MM.1S (cell line): ENCODE data around the gene PSMC3.

Experiments used
- DNase-seq: peaks from one replicate; pipeline ENCODE4 v3.0.0-alpha.2; 2015
- H2AFZ ChIP-seq: fragments of 300-600 bp; sonication (generic); 2 replicates; pipeline ENCODE4 v1.6.0; 2016; ENCODE audit warnings: antibody characterized with exemption, low read length
- H3F3A ChIP-seq: fragments of 300-600 bp; sonication (generic); 2 replicates; pipeline ENCODE4 v1.6.1; 2016; ENCODE audit warnings: mild to moderate bottlenecking, antibody characterized with exemption, low read length, moderate library complexity, mixed read lengths; ENCODE audit not compliant: insufficient read depth
- H3K27ac ChIP-seq: fragments of 300-600 bp; sonication (generic); 2 replicates; pipeline ENCODE4 v1.5.1; 2016; ENCODE audit warnings: mild to moderate bottlenecking, low read length
- H3K27me3 ChIP-seq: fragments of 300-600 bp; sonication (generic); replicated peaks from 2 replicates; pipeline ENCODE4 v1.6.0; 2016; ENCODE audit warnings: low read length; ENCODE audit not compliant: insufficient read depth
- H3K36me3 ChIP-seq: fragments of 300-600 bp; sonication (generic); replicated peaks from 2 replicates; pipeline ENCODE4 v1.6.1; 2016; ENCODE audit warnings: mild to moderate bottlenecking, low read length, mixed read lengths; ENCODE audit not compliant: insufficient read depth
- H3K4me1 ChIP-seq: fragments of 300-600 bp; sonication (generic); 2 replicates; pipeline ENCODE4 v1.6.1; 2016; ENCODE audit warnings: low read length, mixed read lengths
- H3K4me2 ChIP-seq: fragments of 300-600 bp; sonication (generic); 2 replicates; pipeline ENCODE4 v1.6.0; 2016; ENCODE audit warnings: low read depth, low read length
- H3K4me3 ChIP-seq: fragments of 300-600 bp; sonication (generic); 2 replicates; pipeline ENCODE4 v1.5.1; 2016; ENCODE audit warnings: low read length, mixed read lengths
- H3K79me2 ChIP-seq: fragments of 300-600 bp; sonication (generic); 2 replicates; pipeline ENCODE4 v1.6.1; 2016; ENCODE audit warnings: mixed run types, low read length, mixed read lengths
- H3K9ac ChIP-seq: fragments of 300-600 bp; sonication (generic); 2 replicates; pipeline ENCODE4 v1.6.1; 2016; ENCODE audit warnings: low read length, mixed read lengths
- H3K9me2 ChIP-seq: fragments of 300-600 bp; sonication (generic); replicated peaks from 2 replicates; pipeline ENCODE4 v1.6.1; 2016; ENCODE audit warnings: mild to moderate bottlenecking, low read length, mixed read lengths; ENCODE audit not compliant: insufficient read depth
- H3K9me3 ChIP-seq: fragments of 300-600 bp; sonication (generic); replicated peaks from 2 replicates; pipeline ENCODE4 v1.6.1; 2016; ENCODE audit warnings: mild to moderate bottlenecking, low read length, mixed read lengths; ENCODE audit not compliant: insufficient read depth
- H4K20me1 ChIP-seq: fragments of 300-600 bp; sonication (generic); 2 replicates; pipeline ENCODE4 v1.6.1; 2016; ENCODE audit warnings: mild to moderate bottlenecking, low read length, moderate library complexity, mixed read lengths; ENCODE audit not compliant: insufficient read depth
- EZH2 ChIP-seq: fragments of 300-600 bp; sonication (generic); optimal IDR thresholded peaks from 2 replicates; pipeline ENCODE3; 2017; ENCODE audit warnings: low read depth, mild to moderate bottlenecking, antibody characterized with exemption, low read length, mixed read lengths
- EZH2phosphoT487 ChIP-seq: fragments of 300-600 bp; sonication (generic); IDR thresholded peaks from 2 replicates; pipeline ENCODE4 v1.6.1; 2018; ENCODE audit warnings: antibody characterized with exemption, low read length
- TF ChIP-seq, protein P1 (sequence below): fragments of 300-600 bp; sonication (generic); IDR thresholded peaks from 2 replicates; pipeline ENCODE4 v1.5.1; 2016; ENCODE audit warnings: antibody characterized with exemption, low read length, mixed read lengths

PSMC3 gene

DNA sequence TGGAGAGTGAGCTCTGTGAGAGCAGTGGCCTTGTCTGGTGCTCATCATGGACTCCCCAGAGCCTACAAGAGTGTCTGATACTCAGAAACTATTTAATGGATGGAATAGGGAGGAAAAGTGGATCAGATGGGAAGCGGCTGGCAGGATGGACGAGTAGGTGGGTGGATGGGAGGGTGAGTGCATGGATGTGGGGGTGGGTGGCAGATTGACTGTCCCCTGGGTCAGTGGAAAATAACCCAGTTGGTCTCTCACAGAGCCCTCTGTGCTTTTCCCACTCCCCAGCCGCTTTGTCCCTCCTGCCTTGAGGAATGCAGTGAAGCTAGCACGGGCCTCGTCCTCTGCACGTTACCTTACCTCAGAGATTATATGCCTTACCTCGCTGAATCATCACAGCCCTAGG, 53.8 kb downstream of the PSMC3 start:
- Histone ChIP-seq H3K27ac (no peak overlapping the region), H3F3A (no peaks in the 10 kb centered on the region), H3K79me2 (no peaks in the 10 kb centered on the region), H3K4me2 (no peak overlapping the region), H4K20me1 (no peaks in the 10 kb centered on the region), H3K9me2 (no peaks in the 10 kb centered on the region), H3K9ac (no peak overlapping the region), H3K36me3 (no peaks in the 10 kb centered on the region), H3K4me3 (no peak overlapping the region), H3K27me3 (no peaks in the 10 kb centered on the region), H3K4me1 (no peaks in the 10 kb centered on the region), H2AFZ (no peak overlapping the region), H3K9me3 (no peaks in the 10 kb centered on the region)
- TF ChIP-seq, protein P1, sequence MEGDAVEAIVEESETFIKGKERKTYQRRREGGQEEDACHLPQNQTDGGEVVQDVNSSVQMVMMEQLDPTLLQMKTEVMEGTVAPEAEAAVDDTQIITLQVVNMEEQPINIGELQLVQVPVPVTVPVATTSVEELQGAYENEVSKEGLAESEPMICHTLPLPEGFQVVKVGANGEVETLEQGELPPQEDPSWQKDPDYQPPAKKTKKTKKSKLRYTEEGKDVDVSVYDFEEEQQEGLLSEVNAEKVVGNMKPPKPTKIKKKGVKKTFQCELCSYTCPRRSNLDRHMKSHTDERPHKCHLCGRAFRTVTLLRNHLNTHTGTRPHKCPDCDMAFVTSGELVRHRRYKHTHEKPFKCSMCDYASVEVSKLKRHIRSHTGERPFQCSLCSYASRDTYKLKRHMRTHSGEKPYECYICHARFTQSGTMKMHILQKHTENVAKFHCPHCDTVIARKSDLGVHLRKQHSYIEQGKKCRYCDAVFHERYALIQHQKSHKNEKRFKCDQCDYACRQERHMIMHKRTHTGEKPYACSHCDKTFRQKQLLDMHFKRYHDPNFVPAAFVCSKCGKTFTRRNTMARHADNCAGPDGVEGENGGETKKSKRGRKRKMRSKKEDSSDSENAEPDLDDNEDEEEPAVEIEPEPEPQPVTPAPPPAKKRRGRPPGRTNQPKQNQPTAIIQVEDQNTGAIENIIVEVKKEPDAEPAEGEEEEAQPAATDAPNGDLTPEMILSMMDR = no peak
- no peak for TF ChIP-seq EZH2
- TF ChIP-seq EZH2phosphoT487 = no peak
- DNase-seq = no peak

DNA sequence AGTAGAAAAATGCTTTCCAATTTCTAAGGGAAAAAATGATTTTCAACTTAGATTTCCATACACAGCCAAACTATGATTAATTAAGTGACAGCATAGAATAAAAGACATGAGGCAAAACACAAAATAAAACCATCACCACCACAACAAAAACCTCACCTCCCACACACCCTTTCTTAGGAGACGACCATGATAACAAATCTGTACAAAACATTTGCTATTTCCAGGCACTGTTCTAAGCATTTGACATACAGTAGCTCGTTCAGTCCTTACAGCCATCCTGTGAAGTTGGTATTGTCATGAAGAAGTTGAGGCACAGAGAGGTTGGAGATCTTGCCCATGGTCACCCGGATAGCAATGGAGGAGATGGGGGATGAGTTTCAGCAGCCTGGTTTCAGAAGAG, 56.6 kb downstream of the PSMC3 start:
- H2AFZ ChIP-seq = no peak overlapping the region
- no peak overlapping the region for H3K4me2 ChIP-seq
- H3F3A ChIP-seq = no peaks in the 10 kb centered on the region
- H3K9ac ChIP-seq = no peak overlapping the region
- no peaks in the 10 kb centered on the region for H3K9me2 ChIP-seq
- TF ChIP-seq, protein P1 = no peak
- no peaks in the 10 kb centered on the region for H3K9me3 ChIP-seq
- H3K79me2 ChIP-seq = no peaks in the 10 kb centered on the region
- H3K4me1 ChIP-seq = no peaks in the 10 kb centered on the region
- H3K27ac ChIP-seq = no peak overlapping the region
- H3K4me3 ChIP-seq = no peak overlapping the region
- no peaks in the 10 kb centered on the region for H3K36me3 ChIP-seq
- no peaks in the 10 kb centered on the region for H3K27me3 ChIP-seq
- no peaks in the 10 kb centered on the region for H4K20me1 ChIP-seq
- DNase-seq = no peak
